HepG2 (cell line): ENCODE measurements around the gene ATP11B. TPM values are rescaled to one million over a fixed set of nuclear protein-coding genes. Genes with fewer than 3 reads are reported as not detected.

Source experiments
- BORCS8-MEF2B ChIP-seq: sonication (generic); formaldehyde crosslinking; IDR thresholded peaks from 2 replicates; pipeline ENCODE4 v1.8.0; 2022; ENCODE audit warnings: mild to moderate bottlenecking, missing genetic modification reagents
- HMGXB4 ChIP-seq, 2 experiments: sonication (generic) in 1 of 2; formaldehyde crosslinking in 1 of 2; IDR thresholded peaks; 2 replicates each; pipeline versions ENCODE4 v1.4.0 to v1.6.1; 2018 to 2020; ENCODE audit warnings: missing genetic modification reagents in 2 of 2, borderline replicate concordance in 1 of 2, low read depth in 1 of 2, mild to moderate bottlenecking in 1 of 2, missing biosample characterization in 1 of 2
- HNF1B ChIP-seq: sonication (generic); formaldehyde crosslinking; IDR thresholded peaks from 2 replicates; pipeline ENCODE4 v1.5.1; 2020; ENCODE audit warnings: mild to moderate bottlenecking, moderate library complexity, missing genetic modification reagents
- IKZF4 ChIP-seq: sonication (generic); formaldehyde crosslinking; IDR thresholded peaks from 2 replicates; pipeline ENCODE4 v1.5.1; 2020; ENCODE audit warnings: borderline replicate concordance, mild to moderate bottlenecking, low read depth, missing genetic modification reagents; ENCODE audit errors: not compliant biosample characterization
- MXI1 ChIP-seq: IDR thresholded peaks from 3 replicates; pipeline ENCODE4 v1.6.1; 2012; ENCODE audit warnings: low read depth, low read length, inconsistent platforms, borderline replicate concordance
- MYC ChIP-seq: sonication (generic); formaldehyde crosslinking; IDR thresholded peaks from 2 replicates; pipeline ENCODE4 v1.9.0; 2021; ENCODE audit warnings: missing genetic modification reagents, borderline replicate concordance
- POLR2G ChIP-seq: fragments of 200-400 bp; formaldehyde crosslinking; IDR thresholded peaks from 2 replicates; pipeline ENCODE4 v1.6.1; 2018; ENCODE audit warnings: mild to moderate bottlenecking, low read depth, low read length, moderate library complexity
- SAP130 ChIP-seq: IDR thresholded peaks from 2 replicates; pipeline ENCODE4 v1.6.1; 2016; ENCODE audit warnings: low read depth
- ZC3H13 ChIP-seq: sonication (generic); formaldehyde crosslinking; IDR thresholded peaks from 2 replicates; pipeline ENCODE4 v1.8.1; 2023; ENCODE audit warnings: mild to moderate bottlenecking, missing genetic modification reagents, moderate library complexity
- ZNF83 ChIP-seq: sonication (generic); formaldehyde crosslinking; IDR thresholded peaks from 2 replicates; pipeline ENCODE4 v1.4.0; 2020; ENCODE audit warnings: missing genetic modification reagents, mild to moderate bottlenecking, borderline replicate concordance
- polyA plus RNA-seq, 8 experiments: library from polyadenylated mRNA; depleted of rRNA in 3 of 8; stranded (reverse) in 7 of 8; unstranded in 1 of 8; fragments of >200 nt; fragmentation: Illumina TruSeq in 4 of 8; extraction: Trizol in 4 of 8; gene quantifications; 2 replicates each; pipeline versions ENCODE4 v1.2.1 to v1.2.3, GENCODE V29; 2011 to 2016; ENCODE audit warnings: low read depth in 4 of 8, missing spikeins in 1 of 8, mixed read lengths in 1 of 8; ENCODE audit not compliant: insufficient read depth in 1 of 8
- total RNA-seq, 5 experiments: library from RNA; depleted of rRNA; stranded (reverse); fragments of >200 nt; fragmentation: Illumina TruSeq; extraction: Trizol; gene quantifications; 2 replicates each; pipeline ENCODE4 v1.2.3, GENCODE V29; 2016; ENCODE audit warnings: low read depth in 1 of 5
- TF ChIP-seq, protein P1 (sequence below): sonication (generic); formaldehyde crosslinking; conservative IDR thresholded peaks from 2 replicates; pipeline ENCODE4 v1.4.0; 2020; ENCODE audit warnings: missing genetic modification reagents
- TF ChIP-seq, protein P2 (sequence below): sonication (generic); formaldehyde crosslinking; IDR thresholded peaks from 2 replicates; pipeline ENCODE4 v1.5.0; 2020; ENCODE audit warnings: mild to moderate bottlenecking, missing genetic modification reagents, borderline replicate concordance
- TF ChIP-seq, protein P3 (sequence below): sonication (generic); formaldehyde crosslinking; IDR thresholded peaks from 2 replicates; pipeline ENCODE4 v1.8.0; 2022; ENCODE audit warnings: low read depth, missing genetic modification reagents

Gene ATP11B
- total and polyA plus RNA-seq, 2 of the 13 experiments (the other 11 are each of a cell fraction or from before 2014, with no cell fraction given): 10.1 to 22.9 TPM

- TF ChIP-seq HNF1B (CRISPR knock-in tag) (0 out of 2 replicates have a peak, but pooled peaks have one; percentile 23), ZC3H13 (no peak), BORCS8-MEF2B (CRISPR knock-in tag) (peak; percentile 65; the same call in 1 of the 2 replicates), IKZF4 (peak; percentile 13), SAP130 (peak; percentile 52; the same call in 1 of the 2 replicates), HMGXB4 (CRISPR knock-in tag; IDR thresholded peaks at IDR 0.05; ENCODE audit: borderline replicate concordance in 1 of 2, low read depth in 1 of 2) (peak; percentile 19 to 41; a peak in 2 of 4 replicates), MXI1 (peak; percentile 45; the same call in 1 of the 3 replicates), POLR2G (peak; percentile 90), MYC (CRISPR knock-in tag) (0 out of 2 replicates have a peak, but pooled peaks have one; percentile 24), ZNF83 (CRISPR knock-in tag) (peak; percentile 67; the same call in 1 of the 2 replicates)
- TF ChIP-seq, protein P1, sequence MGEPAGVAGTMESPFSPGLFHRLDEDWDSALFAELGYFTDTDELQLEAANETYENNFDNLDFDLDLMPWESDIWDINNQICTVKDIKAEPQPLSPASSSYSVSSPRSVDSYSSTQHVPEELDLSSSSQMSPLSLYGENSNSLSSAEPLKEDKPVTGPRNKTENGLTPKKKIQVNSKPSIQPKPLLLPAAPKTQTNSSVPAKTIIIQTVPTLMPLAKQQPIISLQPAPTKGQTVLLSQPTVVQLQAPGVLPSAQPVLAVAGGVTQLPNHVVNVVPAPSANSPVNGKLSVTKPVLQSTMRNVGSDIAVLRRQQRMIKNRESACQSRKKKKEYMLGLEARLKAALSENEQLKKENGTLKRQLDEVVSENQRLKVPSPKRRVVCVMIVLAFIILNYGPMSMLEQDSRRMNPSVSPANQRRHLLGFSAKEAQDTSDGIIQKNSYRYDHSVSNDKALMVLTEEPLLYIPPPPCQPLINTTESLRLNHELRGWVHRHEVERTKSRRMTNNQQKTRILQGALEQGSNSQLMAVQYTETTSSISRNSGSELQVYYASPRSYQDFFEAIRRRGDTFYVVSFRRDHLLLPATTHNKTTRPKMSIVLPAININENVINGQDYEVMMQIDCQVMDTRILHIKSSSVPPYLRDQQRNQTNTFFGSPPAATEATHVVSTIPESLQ (CRISPR knock-in tag): no peak
- TF ChIP-seq, protein P2, sequence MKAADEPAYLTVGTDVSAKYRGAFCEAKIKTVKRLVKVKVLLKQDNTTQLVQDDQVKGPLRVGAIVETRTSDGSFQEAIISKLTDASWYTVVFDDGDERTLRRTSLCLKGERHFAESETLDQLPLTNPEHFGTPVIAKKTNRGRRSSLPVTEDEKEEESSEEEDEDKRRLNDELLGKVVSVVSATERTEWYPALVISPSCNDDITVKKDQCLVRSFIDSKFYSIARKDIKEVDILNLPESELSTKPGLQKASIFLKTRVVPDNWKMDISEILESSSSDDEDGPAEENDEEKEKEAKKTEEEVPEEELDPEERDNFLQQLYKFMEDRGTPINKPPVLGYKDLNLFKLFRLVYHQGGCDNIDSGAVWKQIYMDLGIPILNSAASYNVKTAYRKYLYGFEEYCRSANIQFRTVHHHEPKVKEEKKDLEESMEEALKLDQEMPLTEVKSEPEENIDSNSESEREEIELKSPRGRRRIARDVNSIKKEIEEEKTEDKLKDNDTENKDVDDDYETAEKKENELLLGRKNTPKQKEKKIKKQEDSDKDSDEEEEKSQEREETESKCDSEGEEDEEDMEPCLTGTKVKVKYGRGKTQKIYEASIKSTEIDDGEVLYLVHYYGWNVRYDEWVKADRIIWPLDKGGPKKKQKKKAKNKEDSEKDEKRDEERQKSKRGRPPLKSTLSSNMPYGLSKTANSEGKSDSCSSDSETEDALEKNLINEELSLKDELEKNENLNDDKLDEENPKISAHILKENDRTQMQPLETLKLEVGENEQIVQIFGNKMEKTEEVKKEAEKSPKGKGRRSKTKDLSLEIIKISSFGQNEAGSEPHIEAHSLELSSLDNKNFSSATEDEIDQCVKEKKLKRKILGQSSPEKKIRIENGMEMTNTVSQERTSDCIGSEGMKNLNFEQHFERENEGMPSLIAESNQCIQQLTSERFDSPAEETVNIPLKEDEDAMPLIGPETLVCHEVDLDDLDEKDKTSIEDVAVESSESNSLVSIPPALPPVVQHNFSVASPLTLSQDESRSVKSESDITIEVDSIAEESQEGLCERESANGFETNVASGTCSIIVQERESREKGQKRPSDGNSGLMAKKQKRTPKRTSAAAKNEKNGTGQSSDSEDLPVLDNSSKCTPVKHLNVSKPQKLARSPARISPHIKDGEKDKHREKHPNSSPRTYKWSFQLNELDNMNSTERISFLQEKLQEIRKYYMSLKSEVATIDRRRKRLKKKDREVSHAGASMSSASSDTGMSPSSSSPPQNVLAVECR (CRISPR knock-in tag): peak; percentile 50; the same call in 1 of the 2 replicates
- TF ChIP-seq, protein P3, sequence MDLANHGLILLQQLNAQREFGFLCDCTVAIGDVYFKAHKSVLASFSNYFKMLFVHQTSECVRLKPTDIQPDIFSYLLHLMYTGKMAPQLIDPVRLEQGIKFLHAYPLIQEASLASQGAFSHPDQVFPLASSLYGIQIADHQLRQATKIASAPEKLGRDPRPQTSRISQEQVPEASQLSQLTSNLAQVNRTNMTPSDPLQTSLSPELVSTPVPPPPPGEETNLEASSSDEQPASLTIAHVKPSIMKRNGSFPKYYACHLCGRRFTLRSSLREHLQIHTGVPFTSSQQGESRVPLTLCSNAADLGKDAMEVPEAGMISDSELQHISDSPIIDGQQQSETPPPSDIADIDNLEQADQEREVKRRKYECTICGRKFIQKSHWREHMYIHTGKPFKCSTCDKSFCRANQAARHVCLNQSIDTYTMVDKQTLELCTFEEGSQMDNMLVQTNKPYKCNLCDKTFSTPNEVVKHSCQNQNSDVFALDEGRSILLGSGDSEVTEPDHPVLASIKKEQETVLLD: peak; percentile 8; the same call in 1 of the 2 replicates
Observed at GRCh38 chr3:182792901-182793662, at the start of gene ATP11B (continued).
